ENCODE results near the gene ANKRD33B.

Gene ANKRD33B

GRCh38 chr5:10591966-10592365 is 28.1 kb downstream of the ANKRD33B start:
- no peak overlapping the region for H2BK5ac ChIP-seq (ENCODE audit: low read depth, low read length, poor library complexity, severe bottlenecking)
- no peak overlapping the region for H3K18ac ChIP-seq (ENCODE audit: low read depth in 1 of 2, low read length in 2 of 2)
- no peaks in the 10 kb centered on the region for H3K9me3 ChIP-seq (ENCODE audit: control insufficient read depth, low read length)
- peaks cover 22% of the 10 kb centered on the region for H3K79me1 ChIP-seq (replicated peaks; ENCODE audit: low read length, poor library complexity, severe bottlenecking)
- H3K36me3 ChIP-seq (ENCODE audit: control insufficient read depth in 1 of 2, insufficient read depth in 2 of 2, low read depth in 1 of 2, low read length in 2 of 2), result no peaks in the 10 kb centered on the region
- no peak overlapping the region for H3K9ac ChIP-seq (ENCODE audit: low read length)
- no peak overlapping the region for H2BK120ac ChIP-seq (ENCODE audit: low read depth, low read length)
- H3K4ac ChIP-seq (ENCODE audit: low read depth in 1 of 2, low read length in 2 of 2), result no peak overlapping the region
- no peak overlapping the region for H4K8ac ChIP-seq (ENCODE audit: low read length)
- H3K23ac ChIP-seq (ENCODE audit: low read length in 2 of 2), result no peak overlapping the region
- H3K4me1 ChIP-seq (ENCODE audit: control insufficient read depth, insufficient read depth, low read depth, low read length), result peaks cover 17% of the 10 kb centered on the region
- H2AFZ ChIP-seq (ENCODE audit: low read depth, low read length), result no peak overlapping the region
- H3K27me3 ChIP-seq (ENCODE audit: control insufficient read depth in 1 of 2, insufficient read depth in 1 of 2, low read length in 2 of 2), result no peaks in the 10 kb centered on the region
- H2BK15ac ChIP-seq (ENCODE audit: low read depth, poor library complexity, severe bottlenecking), result no peak overlapping the region
- no peak overlapping the region for H3K4me3 ChIP-seq (ENCODE audit: insufficient read depth in 1 of 2, low read depth in 1 of 2, low read length in 2 of 2)
- H4K91ac ChIP-seq (ENCODE audit: low read length), result no peak overlapping the region
- H3K14ac ChIP-seq (ENCODE audit: low read length in 2 of 2), result no peak overlapping the region
- WGBS, result no CpG with 5 or more reads among the region's 3 CpGs
- H2BK12ac ChIP-seq (ENCODE audit: low read length in 2 of 2), result no peak overlapping the region
- peak; percentile 35 for DNase-seq
- no peak overlapping the region for H3K4me2 ChIP-seq (ENCODE audit: low read length, poor library complexity, severe bottlenecking)
- no peak overlapping the region for H2AK5ac ChIP-seq (ENCODE audit: low read length, severe bottlenecking)
- H3K27ac ChIP-seq (ENCODE audit: low read length, poor library complexity, severe bottlenecking), result no peak overlapping the region

GRCh38 chr5:10592601-10593000 is 28.7 kb downstream of the ANKRD33B start:
- Histone ChIP-seq H3K4ac (ENCODE audit: low read depth in 1 of 2, low read length in 2 of 2) (no peak overlapping the region), H3K23ac (ENCODE audit: low read length in 2 of 2) (no peak overlapping the region), H3K9me3 (ENCODE audit: control insufficient read depth, low read length) (no peaks in the 10 kb centered on the region)

GRCh38 chr5:10593531-10594181 is 29.8 kb downstream of the ANKRD33B start:
- WGBS, result 89% methylated on average over 6 of the region's 7 CpGs
- no peaks in the 10 kb centered on the region for H3K27me3 ChIP-seq (ENCODE audit: control insufficient read depth in 1 of 2, insufficient read depth in 1 of 2, low read length in 2 of 2)

More at GRCh38 chr5:10592601-10593000, 28.7 kb downstream of the ANKRD33B start:
- Histone ChIP-seq H3K4me1 (ENCODE audit: control insufficient read depth, insufficient read depth, low read depth, low read length) (peaks cover 17% of the 10 kb centered on the region), H2BK120ac (ENCODE audit: low read depth, low read length) (no peak overlapping the region), H3K18ac (ENCODE audit: low read depth in 1 of 2, low read length in 2 of 2) (no peak overlapping the region), H3K9ac (ENCODE audit: low read length) (no peak overlapping the region), H4K8ac (ENCODE audit: low read length) (no peak overlapping the region), H3K27ac (ENCODE audit: low read length, poor library complexity, severe bottlenecking) (no peak overlapping the region), H3K36me3 (ENCODE audit: control insufficient read depth in 1 of 2, insufficient read depth in 2 of 2, low read depth in 1 of 2, low read length in 2 of 2) (no peaks in the 10 kb centered on the region), H3K4me3 (ENCODE audit: insufficient read depth in 1 of 2, low read depth in 1 of 2, low read length in 2 of 2) (no peak overlapping the region), H3K14ac (ENCODE audit: low read length in 2 of 2) (no peak overlapping the region), H2AK5ac (ENCODE audit: low read length, severe bottlenecking) (no peak overlapping the region), H3K4me2 (ENCODE audit: low read length, poor library complexity, severe bottlenecking) (no peak overlapping the region), H3K79me1 (replicated peaks; ENCODE audit: low read length, poor library complexity, severe bottlenecking) (peaks cover 22% of the 10 kb centered on the region), H2AFZ (ENCODE audit: low read depth, low read length) (no peak overlapping the region), H2BK15ac (ENCODE audit: low read depth, poor library complexity, severe bottlenecking) (no peak overlapping the region), H2BK5ac (ENCODE audit: low read depth, low read length, poor library complexity, severe bottlenecking) (no peak overlapping the region), H3K27me3 (ENCODE audit: control insufficient read depth in 1 of 2, insufficient read depth in 1 of 2, low read length in 2 of 2) (no peaks in the 10 kb centered on the region), H4K91ac (ENCODE audit: low read length) (no peak overlapping the region), H2BK12ac (ENCODE audit: low read length in 2 of 2) (peak overlapping the region in 1 of 2 experiments; percentile 42)
- no peak for DNase-seq

GRCh38 chr5:10594591-10595210 is 30.8 kb downstream of the ANKRD33B start:
- Histone ChIP-seq H2AK5ac (ENCODE audit: low read length, severe bottlenecking) (peak overlapping the region; percentile 69), H3K79me1 (replicated peaks; ENCODE audit: low read length, poor library complexity, severe bottlenecking) (peaks cover 19% of the 10 kb centered on the region), H3K4me2 (ENCODE audit: low read length, poor library complexity, severe bottlenecking) (no peak overlapping the region), H2BK120ac (ENCODE audit: low read depth, low read length) (no peak overlapping the region), H3K36me3 (ENCODE audit: control insufficient read depth in 1 of 2, insufficient read depth in 2 of 2, low read depth in 1 of 2, low read length in 2 of 2) (no peaks in the 10 kb centered on the region), H3K18ac (ENCODE audit: low read depth in 1 of 2, low read length in 2 of 2) (peak overlapping the region; percentile 34 to 59), H3K14ac (ENCODE audit: low read length in 2 of 2) (peak overlapping the region in 1 of 2 experiments; percentile 65), H3K4me3 (ENCODE audit: insufficient read depth in 1 of 2, low read depth in 1 of 2, low read length in 2 of 2) (no peak overlapping the region), H3K9ac (ENCODE audit: low read length) (no peak overlapping the region), H2BK15ac (ENCODE audit: low read depth, poor library complexity, severe bottlenecking) (peak overlapping the region; percentile 70), H2BK12ac (ENCODE audit: low read length in 2 of 2) (peak overlapping the region; percentile 12 to 87), H2AFZ (ENCODE audit: low read depth, low read length) (peak overlapping the region; percentile 29), H3K23ac (ENCODE audit: low read length in 2 of 2) (peak overlapping the region in 1 of 2 experiments; percentile 54), H2BK5ac (ENCODE audit: low read depth, low read length, poor library complexity, severe bottlenecking) (peak overlapping the region; percentile 1), H3K27me3 (ENCODE audit: control insufficient read depth in 1 of 2, insufficient read depth in 1 of 2, low read length in 2 of 2) (no peaks in the 10 kb centered on the region), H3K4ac (ENCODE audit: low read depth in 1 of 2, low read length in 2 of 2) (peak overlapping the region in 1 of 2 experiments; percentile 75), H4K8ac (ENCODE audit: low read length) (peak overlapping the region; percentile 63), H3K27ac (ENCODE audit: low read length, poor library complexity, severe bottlenecking) (peak overlapping the region; percentile 78), H3K4me1 (ENCODE audit: control insufficient read depth, insufficient read depth, low read depth, low read length) (peaks cover 17% of the 10 kb centered on the region), H4K91ac (ENCODE audit: low read length) (peak overlapping the region; percentile 93), H3K9me3 (ENCODE audit: control insufficient read depth, low read length) (no peaks in the 10 kb centered on the region)
- WGBS, result 82% methylated on average over 11 of the region's 11 CpGs
- DNase-seq, result peak; percentile 26

More at GRCh38 chr5:10593531-10594181, 29.8 kb downstream of the ANKRD33B start:
- H3K4me3 ChIP-seq (ENCODE audit: insufficient read depth in 1 of 2, low read depth in 1 of 2, low read length in 2 of 2), result no peak overlapping the region
- no peak overlapping the region for H2BK5ac ChIP-seq (ENCODE audit: low read depth, low read length, poor library complexity, severe bottlenecking)
- H3K4me2 ChIP-seq (ENCODE audit: low read length, poor library complexity, severe bottlenecking), result no peak overlapping the region
- no peak overlapping the region for H3K23ac ChIP-seq (ENCODE audit: low read length in 2 of 2)
- H3K4me1 ChIP-seq (ENCODE audit: control insufficient read depth, insufficient read depth, low read depth, low read length), result peaks cover 17% of the 10 kb centered on the region
- H3K18ac ChIP-seq (ENCODE audit: low read depth in 1 of 2, low read length in 2 of 2), result no peak overlapping the region
- H3K9ac ChIP-seq (ENCODE audit: low read length), result no peak overlapping the region
- no peak overlapping the region for H2AFZ ChIP-seq (ENCODE audit: low read depth, low read length)
- H3K4ac ChIP-seq (ENCODE audit: low read depth in 1 of 2, low read length in 2 of 2), result no peak overlapping the region
- H2AK5ac ChIP-seq (ENCODE audit: low read length, severe bottlenecking), result peak overlapping the region; percentile 68
- H3K27ac ChIP-seq (ENCODE audit: low read length, poor library complexity, severe bottlenecking), result no peak overlapping the region
- no peak overlapping the region for H4K91ac ChIP-seq (ENCODE audit: low read length)
- no peak overlapping the region for H2BK15ac ChIP-seq (ENCODE audit: low read depth, poor library complexity, severe bottlenecking)
- H3K14ac ChIP-seq (ENCODE audit: low read length in 2 of 2), result no peak overlapping the region
- no peaks in the 10 kb centered on the region for H3K9me3 ChIP-seq (ENCODE audit: control insufficient read depth, low read length)
- DNase-seq, result no peak
- no peak overlapping the region for H2BK120ac ChIP-seq (ENCODE audit: low read depth, low read length)
- peaks cover 24% of the 10 kb centered on the region for H3K79me1 ChIP-seq (replicated peaks; ENCODE audit: low read length, poor library complexity, severe bottlenecking)
- peak overlapping the region in 1 of 2 experiments; percentile 21 for H2BK12ac ChIP-seq (ENCODE audit: low read length in 2 of 2)
- no peaks in the 10 kb centered on the region for H3K36me3 ChIP-seq (ENCODE audit: control insufficient read depth in 1 of 2, insufficient read depth in 2 of 2, low read depth in 1 of 2, low read length in 2 of 2)
- no peak overlapping the region for H4K8ac ChIP-seq (ENCODE audit: low read length)
